OCI-LY7 (cell line): ENCODE results near the gene PIP5K1A. TPM values are rescaled to one million over a fixed set of nuclear protein-coding genes. Genes with fewer than 3 reads are reported as not detected.

Experiments
- BruUV-seq: library from RNA; stranded (reverse); fragments of 400-500 nt; replicated peaks from 2 replicates; lab custom pipeline; 2021; lab: Mats Ljungman, UMichigan
- CTCF ChIA-PET: fragments of 300-600 bp; sonication (Branson Sonifier 250); formaldehyde crosslinking; loops from one replicate; lab custom pipeline; 2022; ENCODE audit warnings: antibody characterized with exemption; ENCODE audit not compliant: unreplicated experiment; lab: Charles Lee
- POLR2A ChIA-PET: fragments of 300-600 bp; sonication (Branson Sonifier 250); formaldehyde crosslinking; loops from one replicate; lab custom pipeline; 2022; ENCODE audit warnings: antibody characterized with exemption; lab: Charles Lee
- DNase-seq: peaks from one replicate; pipeline ENCODE4 v3.0.0-alpha.2; 2015; ENCODE audit warnings: low spot score
- H2AFZ ChIP-seq: fragments of 200-600 bp; sonication (generic), shearing (Covaris generic); 2 replicates; pipeline ENCODE4 v1.6.1; 2014; ENCODE audit warnings: mild to moderate bottlenecking, antibody characterized with exemption, low read length, moderate library complexity
- H3K27ac ChIP-seq: fragments of 200-600 bp; sonication (generic); 2 replicates; pipeline ENCODE4 v1.5.1; 2014; ENCODE audit warnings: mixed run types, low read depth, mild to moderate bottlenecking, moderate library complexity, low read length, inconsistent platforms; ENCODE audit not compliant: poor library complexity, severe bottlenecking
- H3K36me3 ChIP-seq: fragments of 200-600 bp; sonication (generic); 2 replicates; pipeline ENCODE4 v1.6.1; 2014; ENCODE audit warnings: mild to moderate bottlenecking, antibody characterized with exemption, low read length, moderate library complexity, mixed read lengths; ENCODE audit not compliant: insufficient read depth
- H3K4me1 ChIP-seq: fragments of 200-600 bp; sonication (generic); 2 replicates; pipeline ENCODE4 v1.5.1; 2014; ENCODE audit warnings: mild to moderate bottlenecking, low read length; ENCODE audit not compliant: insufficient read depth, poor library complexity, severe bottlenecking
- H3K4me2 ChIP-seq: fragments of 200-600 bp; sonication (generic); 2 replicates; pipeline ENCODE4 v1.6.1; 2014; ENCODE audit warnings: mild to moderate bottlenecking, low read length
- H3K4me3 ChIP-seq: fragments of 200-600 bp; sonication (generic); 2 replicates; pipeline ENCODE4 v1.5.1; 2014; ENCODE audit warnings: mild to moderate bottlenecking, low read depth, low read length; ENCODE audit not compliant: poor library complexity, severe bottlenecking
- H3K79me2 ChIP-seq: fragments of 200-600 bp; sonication (generic); 2 replicates; pipeline ENCODE4 v1.6.1; 2016; ENCODE audit warnings: low read depth, mild to moderate bottlenecking, low read length, moderate library complexity, mixed read lengths; ENCODE audit not compliant: insufficient read depth
- H3K9me2 ChIP-seq: fragments of 200-600 bp; sonication (generic); 2 replicates; pipeline ENCODE4 v1.6.1; 2016; ENCODE audit warnings: mild to moderate bottlenecking, low read length, mixed read lengths; ENCODE audit not compliant: insufficient read depth
- H3K9me3 ChIP-seq: fragments of 200-600 bp; sonication (generic); 2 replicates; pipeline ENCODE4 v1.6.1; 2014; ENCODE audit warnings: mild to moderate bottlenecking, mixed run types, low read length, mixed read lengths
- H4K20me1 ChIP-seq: fragments of 200-600 bp; sonication (generic); 2 replicates; pipeline ENCODE4 v1.6.1; 2014; ENCODE audit warnings: mild to moderate bottlenecking, antibody characterized with exemption, low read length, moderate library complexity, mixed read lengths; ENCODE audit not compliant: insufficient read depth
- CTCF ChIP-seq: fragments of 200-600 bp; sonication (generic); conservative IDR thresholded peaks from 2 replicates; pipeline ENCODE4 v1.5.1; 2014; ENCODE audit warnings: mild to moderate bottlenecking, antibody characterized with exemption, low read length, moderate library complexity, mixed read lengths
- EZH2phosphoT487 ChIP-seq: fragments of 200-600 bp; sonication (generic); IDR thresholded peaks from 2 replicates; pipeline ENCODE4 v1.6.1; 2018; ENCODE audit warnings: low read depth, borderline replicate concordance, mild to moderate bottlenecking, mixed run types, antibody characterized with exemption, low read length, moderate library complexity, mixed read lengths
- intact Hi-C: fragments of 100-400 bp; cut with micrococcal nuclease; formaldehyde crosslinking; loops from one replicate; pipeline ENCODE4 v1.10.0; 2022; ENCODE audit not compliant: unreplicated experiment
- total RNA-seq, 2 experiments: library from RNA; depleted of rRNA in 1 of 2; stranded (reverse); fragments of >200 nt in 1 of 2; shearing (Covaris generic) in 1 of 2; gene quantifications; 2 replicates each; pipeline ENCODE4 v1.2.3, GENCODE V29; 2014 to 2022

PIP5K1A gene
- total RNA-seq, 2 experiments from 2014 or later: 50.5 to 85.3 TPM

DNA sequence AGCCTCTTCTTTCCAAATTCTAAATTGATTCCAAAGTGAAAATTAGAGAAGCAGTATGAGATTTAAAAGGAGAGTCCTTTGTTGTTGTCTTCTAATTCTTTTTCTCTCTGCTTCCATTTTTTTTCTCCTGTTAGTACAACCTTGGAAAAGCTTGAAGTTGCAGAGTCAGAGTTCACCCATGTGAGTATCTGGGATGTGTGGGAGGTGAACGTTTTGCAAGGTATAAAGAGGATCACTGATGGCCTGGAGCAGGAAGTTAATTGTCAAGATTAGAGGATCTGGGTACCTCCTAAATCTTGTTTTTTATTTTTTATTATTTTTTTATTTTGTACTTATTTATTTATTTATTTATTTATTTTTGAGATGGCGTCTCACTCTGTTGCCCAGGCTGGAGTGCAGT, 48.4 kb downstream of the PIP5K1A start:
- no peaks in the 10 kb centered on the region for H3K9me2 ChIP-seq
- BruUV-seq: no TSS peak
- CTCF ChIA-PET: interaction anchor here (0.5 kb wide), 1 partner anchor 8 kb away, joined by 6 read pairs; the partner anchor contains the start of gene PSMD4
- H3K27ac ChIP-seq: no peak overlapping the region
- no peaks in the 10 kb centered on the region for H3K9me3 ChIP-seq
- no peak overlapping the region for H3K4me2 ChIP-seq
- H3K79me2 ChIP-seq: no peaks in the 10 kb centered on the region
- no peak for TF ChIP-seq CTCF
- no peak for TF ChIP-seq EZH2phosphoT487
- intact Hi-C loops: no loop called here
- peaks cover 87% of the 10 kb centered on the region for H3K36me3 ChIP-seq
- no peak for DNase-seq
- no peak overlapping the region for H3K4me3 ChIP-seq
- H4K20me1 ChIP-seq: no peaks in the 10 kb centered on the region
- POLR2A ChIA-PET: no interaction called here
- H2AFZ ChIP-seq: no peak overlapping the region
- H3K4me1 ChIP-seq: no peaks in the 10 kb centered on the region

DNA sequence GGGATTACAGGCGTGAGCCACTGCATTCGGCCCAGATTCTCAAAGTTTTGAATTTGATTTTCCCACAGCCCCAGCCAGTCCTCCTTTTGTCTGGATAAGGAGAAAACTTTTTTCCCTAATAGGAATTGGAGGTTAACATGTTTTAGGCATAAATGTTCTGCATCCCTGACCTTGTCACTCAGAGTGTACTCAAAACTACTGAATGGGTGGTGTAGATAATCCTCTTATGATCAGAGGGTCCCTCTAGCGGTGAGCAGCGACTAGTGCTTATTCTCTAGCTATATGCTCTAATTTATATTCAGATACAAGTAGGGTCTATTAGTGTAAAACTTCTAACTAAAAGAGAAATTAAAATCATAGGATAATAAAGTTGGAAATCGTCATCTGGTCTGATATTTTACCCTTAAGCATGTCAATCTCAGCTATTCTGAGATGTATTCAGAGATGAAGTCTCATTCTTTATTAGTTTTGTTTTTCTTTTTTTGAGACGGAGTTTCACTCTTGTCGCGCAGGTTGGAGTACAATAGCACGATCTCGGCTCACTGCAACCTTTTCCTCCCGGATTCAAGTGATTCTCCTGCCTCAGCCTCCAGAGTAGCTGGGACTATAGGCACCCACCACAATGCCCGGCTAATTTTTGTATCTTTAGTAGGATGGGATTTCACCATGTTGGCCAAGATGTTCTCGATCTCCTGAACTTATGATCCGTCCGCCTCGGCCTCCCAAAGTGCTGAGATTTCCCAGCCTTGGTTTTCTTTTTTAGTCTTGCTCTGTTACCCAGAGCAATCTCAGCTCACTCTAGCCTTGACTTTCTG, 53.5 kb downstream of the PIP5K1A start:
- no peak overlapping the region for H3K4me2 ChIP-seq
- intact Hi-C loops: loop anchor here (1.0 kb wide), 1 partner anchor 56 kb away; no protein-coding TSS in a partner anchor
- H3K9me3 ChIP-seq: no peaks in the 10 kb centered on the region
- no peak overlapping the region for H2AFZ ChIP-seq
- H3K27ac ChIP-seq: no peak overlapping the region
- no peaks in the 10 kb centered on the region for H3K9me2 ChIP-seq
- H4K20me1 ChIP-seq: no peaks in the 10 kb centered on the region
- CTCF ChIA-PET: no interaction called here
- H3K4me3 ChIP-seq: no peak overlapping the region
- BruUV-seq: no TSS peak
- H3K4me1 ChIP-seq: peaks cover 4% of the 10 kb centered on the region
- peaks cover 36% of the 10 kb centered on the region for H3K36me3 ChIP-seq
- peak; percentile 87 for DNase-seq
- no peak for TF ChIP-seq EZH2phosphoT487
- TF ChIP-seq CTCF: peak; percentile 98
- peaks cover 19% of the 10 kb centered on the region for H3K79me2 ChIP-seq
- POLR2A ChIA-PET: interaction anchor here (0.6 to 0.9 kb wide), 4 partner anchors 23 to 223 kb away, joined by 3 to 4 read pairs (median 4); no protein-coding TSS in a partner anchor
